Heart left ventricle (tissue), 13 donors: ENCODE measurements around the gene CACNA1C.

ENCODE experiments used
- POLR2A ChIP-seq, 2 donors: fragments of 450-650 bp; IDR thresholded peaks; one replicate each; pipeline ENCODE4 v1.6.1; 2017; ENCODE audit warnings: antibody characterized with exemption in 2 of 2, mild to moderate bottlenecking in 2 of 2, moderate library complexity in 2 of 2
- TF ChIP-seq, protein P1 (sequence below), 12 donors: fragments of 200-600 bp; sonication (generic) in 4 of 12; IDR thresholded peaks; one replicate each; pipeline versions ENCODE4 v1.5.0 to v1.8.0; 2018 to 2022; ENCODE audit warnings: antibody characterized with exemption in 12 of 12, mild to moderate bottlenecking in 5 of 12
- donor health status: ischemic (EF 13 %, LVEDD 7.1; RV severe dilation, severe dysfunction).
- donor health status: DM: no; HTN: yes; CAD: no.
- donor health status: DM: no; HTN: no; CAD: no.
- donor health status: ischemic (EF 25% LVEDD 6.9; RV normal size, moderate dysfunction).
- donor health status: ischemic (EF 25% LVEDD 5.7; RV mildly dilated, moderate dysfunction).
- donor health status: ischemic (EF 35%, LVEDD 5.7; RV mildly dilated, moderate dysfunction).
- donor health status: nonischemic (EF 11% LVEDD 7.7; RV severe dilation, severe dysfunction).
- donor health status: DM: yes; HTN: yes; CAD: no.
- donor health status: PGD.
- donor health status: ischemic (EF 29% LVEDD 5.4; RV normal size, mild dysfunction).
- donor health status: nonischemic (EF 23%, LVEDD 6.1; RV moderate dilation, normal function).

GRCh38 chr12:2627835-2628191 is 575.0 kb downstream of the CACNA1C start:
- TF ChIP-seq, protein P1, sequence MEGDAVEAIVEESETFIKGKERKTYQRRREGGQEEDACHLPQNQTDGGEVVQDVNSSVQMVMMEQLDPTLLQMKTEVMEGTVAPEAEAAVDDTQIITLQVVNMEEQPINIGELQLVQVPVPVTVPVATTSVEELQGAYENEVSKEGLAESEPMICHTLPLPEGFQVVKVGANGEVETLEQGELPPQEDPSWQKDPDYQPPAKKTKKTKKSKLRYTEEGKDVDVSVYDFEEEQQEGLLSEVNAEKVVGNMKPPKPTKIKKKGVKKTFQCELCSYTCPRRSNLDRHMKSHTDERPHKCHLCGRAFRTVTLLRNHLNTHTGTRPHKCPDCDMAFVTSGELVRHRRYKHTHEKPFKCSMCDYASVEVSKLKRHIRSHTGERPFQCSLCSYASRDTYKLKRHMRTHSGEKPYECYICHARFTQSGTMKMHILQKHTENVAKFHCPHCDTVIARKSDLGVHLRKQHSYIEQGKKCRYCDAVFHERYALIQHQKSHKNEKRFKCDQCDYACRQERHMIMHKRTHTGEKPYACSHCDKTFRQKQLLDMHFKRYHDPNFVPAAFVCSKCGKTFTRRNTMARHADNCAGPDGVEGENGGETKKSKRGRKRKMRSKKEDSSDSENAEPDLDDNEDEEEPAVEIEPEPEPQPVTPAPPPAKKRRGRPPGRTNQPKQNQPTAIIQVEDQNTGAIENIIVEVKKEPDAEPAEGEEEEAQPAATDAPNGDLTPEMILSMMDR (IDR thresholded peaks at IDR 0.05), result no peak
- TF ChIP-seq POLR2A (IDR thresholded peaks at IDR 0.05), result no peak
